H9 (cell line): ENCODE data around the gene BRF1. TPM values are rescaled to one million over a fixed set of nuclear protein-coding genes. Genes with fewer than 3 reads are reported as not detected.

Experiments used
- DNase-seq: peaks from one replicate; pipeline ENCODE4 v3.0.0-alpha.2; 2017
- H2AFZ ChIP-seq: one replicate; pipeline ENCODE4 v1.6.1; 2013; ENCODE audit warnings: mild to moderate bottlenecking, low read length, control low read depth, moderate library complexity
- H2AK5ac ChIP-seq: 2 replicates; pipeline ENCODE4 v1.6.1; 2013; ENCODE audit warnings: low read length, control low read depth, mixed read lengths; ENCODE audit not compliant: insufficient read length
- H2BK120ac ChIP-seq: one replicate; pipeline ENCODE4 v1.6.1; 2013; ENCODE audit warnings: low read depth, mild to moderate bottlenecking, low read length, control low read depth, inconsistent platforms; ENCODE audit not compliant: poor library complexity, severe bottlenecking
- H2BK12ac ChIP-seq: 2 replicates; pipeline ENCODE4 v1.6.1; 2013; ENCODE audit warnings: low read length, control low read depth, mixed read lengths, low read depth; ENCODE audit not compliant: insufficient read length
- H2BK15ac ChIP-seq: 2 replicates; pipeline ENCODE4 v1.6.1; 2013; ENCODE audit warnings: low read depth, low read length, control low read depth
- H2BK20ac ChIP-seq: one replicate; pipeline ENCODE4 v1.6.1; 2013; ENCODE audit warnings: low read depth, mild to moderate bottlenecking, low read length, control low read depth, inconsistent platforms; ENCODE audit not compliant: poor library complexity, severe bottlenecking
- H2BK5ac ChIP-seq: 2 replicates; pipeline ENCODE4 v1.6.1; 2013; ENCODE audit warnings: low read length, control low read depth, mixed read lengths; ENCODE audit not compliant: insufficient read length
- H3K14ac ChIP-seq: 2 replicates; pipeline ENCODE4 v1.6.1; 2013; ENCODE audit warnings: low read length, control low read depth; ENCODE audit not compliant: insufficient read depth
- H3K18ac ChIP-seq: 2 replicates; pipeline ENCODE4 v1.6.1; 2013; ENCODE audit warnings: low read depth, mild to moderate bottlenecking, mixed read lengths, low read length, control low read depth; ENCODE audit not compliant: insufficient read length
- H3K23ac ChIP-seq: 2 replicates; pipeline ENCODE4 v1.6.1; 2013; ENCODE audit warnings: low read length, control low read depth, mixed read lengths, low read depth; ENCODE audit not compliant: insufficient read length
- H3K23me2 ChIP-seq: 2 replicates; pipeline ENCODE4 v1.6.1; 2013; ENCODE audit warnings: low read depth, mild to moderate bottlenecking, mixed read lengths, low read length, control low read depth; ENCODE audit not compliant: insufficient read length, poor library complexity, severe bottlenecking
- H3K27ac ChIP-seq: 2 replicates; pipeline ENCODE4 v1.5.1; 2013; ENCODE audit warnings: low read length, control low read depth, mixed read lengths, low read depth; ENCODE audit not compliant: insufficient read length
- H3K27me3 ChIP-seq: 2 replicates; pipeline ENCODE4 v1.6.1; 2013; ENCODE audit warnings: low read length, control low read depth, inconsistent platforms; ENCODE audit not compliant: insufficient read depth
- H3K4ac ChIP-seq: 2 replicates; pipeline ENCODE4 v1.6.1; 2013; ENCODE audit warnings: low read depth, mild to moderate bottlenecking, control low read depth, inconsistent platforms, low read length, moderate library complexity
- H3K4me1 ChIP-seq: 2 replicates; pipeline ENCODE4 v1.6.1; 2013; ENCODE audit warnings: low read length, control low read depth, inconsistent platforms; ENCODE audit not compliant: insufficient read depth
- H3K4me2 ChIP-seq: 2 replicates; pipeline ENCODE4 v1.6.1; 2013; ENCODE audit warnings: low read length, control low read depth, mixed read lengths; ENCODE audit not compliant: insufficient read length, insufficient read depth
- H3K56ac ChIP-seq: 2 replicates; pipeline ENCODE4 v1.6.1; 2013; ENCODE audit warnings: low read depth, mild to moderate bottlenecking, mixed read lengths, low read length, control low read depth; ENCODE audit not compliant: insufficient read length
- H3K79me1 ChIP-seq: 2 replicates; pipeline ENCODE4 v1.6.1; 2013; ENCODE audit warnings: low read depth, mild to moderate bottlenecking, moderate library complexity, low read length, control low read depth, inconsistent platforms; ENCODE audit not compliant: insufficient read depth, poor library complexity, severe bottlenecking
- H3K79me2 ChIP-seq: 2 replicates; pipeline ENCODE4 v1.6.1; 2013; ENCODE audit warnings: low read length, control low read depth, inconsistent platforms; ENCODE audit not compliant: insufficient read depth
- H3K9ac ChIP-seq: 2 replicates; pipeline ENCODE4 v1.6.1; 2013; ENCODE audit warnings: low read length, control low read depth, mixed read lengths; ENCODE audit not compliant: insufficient read length; ENCODE audit errors: extremely low read depth
- H3K9me3 ChIP-seq: one replicate; pipeline ENCODE4 v1.6.1; 2013; ENCODE audit warnings: low read depth, low read length, inconsistent platforms; ENCODE audit not compliant: control insufficient read depth
- H3T11ph ChIP-seq: one replicate; pipeline ENCODE4 v1.6.1; 2013; ENCODE audit warnings: mild to moderate bottlenecking, low read length, control low read depth, inconsistent platforms
- H4K20me1 ChIP-seq: one replicate; pipeline ENCODE4 v1.6.1; 2013; ENCODE audit not compliant: control insufficient read depth, insufficient read length, insufficient read depth
- H4K5ac ChIP-seq: 2 replicates; pipeline ENCODE4 v1.6.1; 2013; ENCODE audit warnings: low read depth, mild to moderate bottlenecking, mixed read lengths, low read length, control low read depth; ENCODE audit not compliant: insufficient read length
- H4K8ac ChIP-seq: replicated peaks from 2 replicates; pipeline ENCODE4 v1.6.1; 2013; ENCODE audit warnings: low read length, control low read depth, mixed read lengths, low read depth; ENCODE audit not compliant: insufficient read length
- H4K91ac ChIP-seq: 2 replicates; pipeline ENCODE4 v1.6.1; 2013; ENCODE audit warnings: low read depth, mild to moderate bottlenecking, moderate library complexity, mixed read lengths, low read length, control low read depth; ENCODE audit not compliant: insufficient read length
- H3K27ac Mint-ChIP-seq, 3 experiments: 2 replicates in 2 of 3; 3 replicates in 1 of 3; pipeline ENCODE4 v1.8.0; 2020 to 2021; ENCODE audit warnings: mixed read lengths in 3 of 3, mild to moderate bottlenecking in 1 of 3, moderate library complexity in 1 of 3
- H3K27me3 Mint-ChIP-seq: 2 replicates; pipeline ENCODE4 v1.8.0; 2021; ENCODE audit warnings: low read depth, mild to moderate bottlenecking, moderate library complexity, mixed read lengths
- H3K36me3 Mint-ChIP-seq, 3 experiments: 2 replicates in 2 of 3; 3 replicates in 1 of 3; pipeline ENCODE4 v1.8.0; 2020 to 2021; ENCODE audit warnings: low read depth in 3 of 3, mixed read lengths in 3 of 3; ENCODE audit not compliant: insufficient read depth in 1 of 3
- H3K4me1 Mint-ChIP-seq, 2 experiments: 2 replicates each; pipeline ENCODE4 v1.8.0; 2020; ENCODE audit warnings: mixed read lengths in 2 of 2
- H3K4me3 Mint-ChIP-seq, 2 experiments: 2 replicates in 1 of 2; 3 replicates in 1 of 2; pipeline ENCODE4 v1.8.0; 2020 to 2021; ENCODE audit warnings: mild to moderate bottlenecking in 2 of 2, mixed read lengths in 2 of 2, moderate library complexity in 1 of 2
- H3K9me3 Mint-ChIP-seq, 2 experiments: 2 replicates in 1 of 2; 3 replicates in 1 of 2; pipeline ENCODE4 v1.8.0; 2020; ENCODE audit warnings: mild to moderate bottlenecking in 2 of 2, mixed read lengths in 2 of 2, moderate library complexity in 1 of 2
- CTCF ChIP-seq: fragments of 200-600 bp; sonication (generic); conservative IDR thresholded peaks from 3 replicates; pipeline ENCODE4 v1.8.0; 2021; ENCODE audit warnings: antibody characterized with exemption, mild to moderate bottlenecking
- WGBS: extraction: QIAGEN DNeasy Blood & Tissue Kit; methylation state at CpG from one replicate; pipeline ENCODE4 v1.1.7; 2013; ENCODE audit warnings: missing lambda C conversion rate, low lambda C conversion rate, mixed read lengths; ENCODE audit not compliant: insufficient read length; ENCODE audit errors: extremely low coverage; 5-methylcytosine and 5-hydroxymethylcytosine counted together
- total RNA-seq: library from RNA; stranded (reverse); gene quantifications from 2 replicates; pipeline ENCODE4 v1.2.1, GENCODE V29; 2021

BRF1 gene
- total RNA-seq, 1 experiment from 2014 or later, result 28.3 TPM

DNA sequence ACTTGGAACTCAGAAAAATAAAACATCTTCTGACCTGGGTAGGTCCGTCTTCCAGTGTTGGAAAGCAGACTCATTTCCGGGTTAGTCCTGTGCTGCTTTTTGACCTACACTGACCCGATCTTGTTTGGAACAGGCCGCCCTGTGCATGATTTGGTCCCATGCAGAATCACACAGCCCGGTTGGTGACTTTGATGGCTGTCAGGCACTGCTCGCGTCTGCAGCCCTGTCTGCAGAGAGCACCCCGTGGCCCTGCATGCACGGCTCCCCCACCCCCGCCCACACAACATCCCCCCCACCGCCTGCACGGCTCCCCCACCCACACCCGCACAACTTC, 45.4 kb upstream of the BRF1 start:
- no peak overlapping the region for H3K18ac ChIP-seq
- no peak overlapping the region for H2BK120ac ChIP-seq
- no peak overlapping the region for H3K4me2 ChIP-seq
- Mint-ChIP-seq H3K27me3 (no peaks in the 10 kb centered on the region), H3K36me3 (peaks cover 4 to 5% (median 5%) of the 10 kb centered on the region in 3 experiments; a peak in 5 of 7 replicates), H3K27ac (no peak overlapping the region), H3K9me3 (peaks cover 9 to 14% of the 10 kb centered on the region in 2 experiments; a peak in 3 of 5 replicates), H3K4me1 (peaks cover 16 to 19% of the 10 kb centered on the region in 2 experiments), H3K4me3 (no peak overlapping the region)
- no peak overlapping the region for H2BK15ac ChIP-seq
- H2BK5ac ChIP-seq, result no peak overlapping the region
- no peaks in the 10 kb centered on the region for H3K4me1 ChIP-seq
- no peak overlapping the region for H2AK5ac ChIP-seq
- no peak overlapping the region for H2AFZ ChIP-seq
- no peak overlapping the region for H3K56ac ChIP-seq
- H2BK20ac ChIP-seq, result no peak overlapping the region
- no peak overlapping the region for H3K27ac ChIP-seq
- H3K79me1 ChIP-seq, result no peaks in the 10 kb centered on the region
- DNase-seq, result no peak
- H3K79me2 ChIP-seq, result peaks cover 5% of the 10 kb centered on the region; the same call in 1 of the 2 replicates
- WGBS, result no CpG with 5 or more reads among the region's 13 CpGs
- no peak overlapping the region for H4K91ac ChIP-seq
- H4K8ac ChIP-seq, result no peak overlapping the region
- no peak for TF ChIP-seq CTCF
- no peak overlapping the region for H3T11ph ChIP-seq
- no peaks in the 10 kb centered on the region for H3K9me3 ChIP-seq
- H3K27me3 ChIP-seq, result no peaks in the 10 kb centered on the region
- no peak overlapping the region for H3K14ac ChIP-seq
- H3K23ac ChIP-seq, result no peak overlapping the region
- H2BK12ac ChIP-seq, result no peak overlapping the region
- no peak overlapping the region for H4K5ac ChIP-seq
- no peaks in the 10 kb centered on the region for H3K23me2 ChIP-seq
- H4K20me1 ChIP-seq, result no peaks in the 10 kb centered on the region
- no peak overlapping the region for H3K9ac ChIP-seq
- H3K4ac ChIP-seq, result no peak overlapping the region
